HG03521 (cell line): ENCODE measurements around the gene SCN9A.
"Not testable (repeated sequence)": the region's sequence is repeated elsewhere in the genome, so short reads cannot be mapped to it uniquely, and the experiment has no call there.

Experiments used
- ATAC-seq: cut with Tn5 transposase; IDR thresholded peaks from one replicate; pipeline ENCODE4 v1.9.1; 2021; ENCODE audit warnings: mild to moderate bottlenecking, moderate library complexity; ENCODE audit not compliant: unreplicated experiment

The SCN9A gene

DNA sequence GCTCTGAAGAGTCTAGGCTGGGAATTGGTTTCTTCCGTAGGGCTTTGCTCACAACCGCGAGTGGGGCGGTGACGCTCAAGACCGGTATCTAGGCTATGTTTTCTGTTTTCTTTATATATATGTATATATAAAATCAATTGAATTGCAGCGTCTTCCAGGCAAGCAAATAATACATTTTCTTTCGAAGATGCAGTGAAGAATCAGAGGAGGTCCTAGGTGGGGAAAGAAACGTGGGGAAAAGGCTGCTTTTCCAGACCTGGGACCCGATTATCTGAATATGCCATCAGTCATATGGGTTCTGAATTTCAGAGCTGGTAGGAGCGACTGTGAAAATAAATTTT, 714 bp upstream of the SCN9A start:
- ATAC-seq, result no peak

DNA sequence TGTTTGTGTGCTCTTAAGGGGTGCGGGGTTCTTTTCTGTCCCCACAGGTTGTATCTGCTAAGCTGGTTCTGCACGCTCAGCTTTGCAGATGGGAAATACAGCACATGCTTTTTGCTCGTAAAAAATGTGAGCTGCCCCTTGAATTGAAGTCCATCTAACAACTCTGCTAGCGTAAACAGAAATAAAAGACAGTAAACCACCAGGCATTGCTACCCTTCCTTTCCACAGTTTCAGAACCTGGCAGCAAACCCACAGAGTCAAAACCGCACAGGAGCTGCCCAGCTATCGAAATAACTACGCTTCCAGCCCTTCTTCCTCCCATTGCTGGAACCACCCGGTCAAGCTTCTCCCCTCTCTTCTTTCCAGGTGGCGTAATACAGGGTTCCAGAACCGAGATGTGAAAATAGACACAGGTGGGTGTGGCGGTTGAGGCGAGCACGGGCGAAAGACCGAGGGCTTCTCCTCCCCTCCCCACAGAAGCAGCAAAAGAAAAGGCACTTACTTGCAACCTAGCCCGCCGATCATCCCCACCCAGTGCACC, 479 bp downstream of the SCN9A start:
- ATAC-seq, result no peak

DNA sequence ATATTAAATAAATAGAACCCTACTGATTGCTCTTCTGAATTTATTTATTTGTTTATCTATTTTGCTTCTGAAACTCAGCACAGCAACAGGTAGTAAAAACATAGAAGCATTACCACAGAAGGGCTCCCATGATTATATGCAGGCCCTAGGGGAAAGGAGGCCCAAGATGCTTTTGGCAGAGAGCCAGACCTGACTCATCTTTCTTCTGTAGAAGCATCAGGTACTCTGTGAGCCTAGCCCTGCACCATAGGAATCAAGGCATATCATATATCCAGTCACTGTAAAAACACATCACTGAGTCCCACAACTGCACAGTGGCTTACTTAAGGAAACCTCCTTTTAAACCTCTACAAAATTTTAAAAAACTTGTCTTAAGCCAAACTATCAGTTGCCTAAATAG, 1.8 kb downstream of the SCN9A start:
- ATAC-seq, result no peak

- no peak for ATAC-seq
These were observed 2.2 kb downstream of the SCN9A start for GRCh38 chr2:166373539-166373938.

DNA sequence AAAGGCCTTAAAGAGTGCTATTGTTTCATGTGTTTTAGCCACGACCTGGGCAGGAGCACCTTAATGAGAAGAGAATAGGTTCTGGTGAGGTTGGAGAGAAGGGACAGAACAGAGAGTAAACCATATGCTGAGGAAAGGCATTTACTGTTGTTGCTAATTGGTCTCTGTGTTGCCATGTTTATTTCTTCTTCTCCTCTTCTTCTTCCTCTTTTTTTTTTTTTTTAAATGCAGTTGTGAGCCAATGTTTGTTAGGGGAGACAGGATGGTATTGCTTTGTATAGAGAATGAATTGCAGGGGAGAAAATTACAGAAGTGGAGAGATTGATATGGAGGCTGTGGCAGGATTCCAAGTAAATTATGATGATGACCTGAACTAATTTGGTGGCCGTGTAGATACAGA, 2.6 kb downstream of the SCN9A start:
- ATAC-seq, result no peak

- no peak for ATAC-seq
These were observed 3.7 kb downstream of the SCN9A start for GRCh38 chr2:166372046-166372445.

- ATAC-seq, result no peak
These were observed 9.8 kb downstream of the SCN9A start for GRCh38 chr2:166365803-166366420.

GRCh38 chr2:166365239-166365638, 10.5 kb downstream of the SCN9A start:
- ATAC-seq, result no peak

DNA sequence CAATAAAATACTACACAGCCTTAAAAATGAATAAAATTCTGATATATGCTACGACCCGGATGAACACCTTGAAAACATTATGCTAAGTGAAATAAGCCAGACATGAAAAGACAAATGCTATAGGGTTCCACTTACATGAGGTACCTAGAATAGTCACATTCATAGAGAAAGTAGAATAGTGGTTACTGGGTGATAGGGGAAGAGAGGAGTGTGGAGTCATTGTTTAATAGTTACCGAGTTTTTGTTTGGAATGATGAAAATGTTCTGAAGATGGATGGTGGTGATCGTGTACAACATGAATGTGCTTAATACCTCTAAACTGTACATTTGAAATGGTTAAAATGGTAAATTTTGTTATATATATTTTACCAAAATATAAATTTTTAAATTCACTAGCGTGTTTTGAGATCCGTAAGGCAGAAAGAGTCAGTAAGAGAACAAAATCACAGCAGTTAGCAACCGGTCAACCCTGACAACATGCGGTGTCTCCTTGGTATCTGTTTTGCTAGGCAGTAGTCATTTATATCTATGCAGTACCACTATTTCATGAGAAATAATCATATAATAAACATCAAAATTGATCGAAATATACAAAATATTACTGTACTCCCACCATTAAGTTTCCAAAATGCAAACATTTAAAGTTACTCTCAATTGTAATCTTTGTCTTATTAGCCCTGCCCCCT, 11.1 kb downstream of the SCN9A start:
- ATAC-seq, result no peak

DNA sequence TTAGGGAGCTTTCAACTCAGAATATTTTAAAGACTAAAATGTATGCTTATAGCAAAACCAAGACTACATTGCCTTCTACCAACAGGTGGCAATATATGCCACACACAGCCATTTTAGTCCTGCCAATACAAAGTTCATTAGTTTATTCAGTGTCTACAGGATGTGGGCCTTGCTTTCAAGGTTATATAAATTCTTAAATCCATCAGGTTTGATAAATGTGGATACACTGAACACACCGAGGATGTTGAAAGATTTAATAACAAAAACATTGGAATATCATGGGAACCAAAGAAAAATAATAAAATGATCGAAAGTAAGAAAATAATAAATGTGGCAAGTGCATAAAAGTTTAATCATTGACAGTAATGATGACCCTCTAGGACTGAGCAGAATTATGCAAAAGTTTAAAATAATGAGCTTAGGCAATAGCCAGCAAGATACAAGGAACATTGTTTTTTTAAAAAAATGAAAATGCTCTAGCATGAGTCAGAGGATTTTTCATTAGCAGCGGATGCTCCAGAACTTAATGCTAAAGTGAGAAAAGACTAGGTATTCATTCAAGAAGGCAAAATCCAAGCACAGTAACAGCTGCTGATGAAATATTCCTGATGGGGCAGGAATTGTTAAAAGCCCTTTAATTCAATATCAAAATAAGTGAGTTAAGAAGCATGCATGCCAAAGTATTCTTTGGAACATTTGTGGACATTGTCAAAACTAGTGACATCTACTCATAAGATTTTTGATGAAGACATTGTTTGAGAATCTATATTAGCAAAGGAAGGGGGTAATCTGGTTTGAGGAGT, 14.2 kb downstream of the SCN9A start:
- no peak for ATAC-seq

GRCh38 chr2:166360906-166361305, 14.8 kb downstream of the SCN9A start:
- ATAC-seq, result no peak

DNA sequence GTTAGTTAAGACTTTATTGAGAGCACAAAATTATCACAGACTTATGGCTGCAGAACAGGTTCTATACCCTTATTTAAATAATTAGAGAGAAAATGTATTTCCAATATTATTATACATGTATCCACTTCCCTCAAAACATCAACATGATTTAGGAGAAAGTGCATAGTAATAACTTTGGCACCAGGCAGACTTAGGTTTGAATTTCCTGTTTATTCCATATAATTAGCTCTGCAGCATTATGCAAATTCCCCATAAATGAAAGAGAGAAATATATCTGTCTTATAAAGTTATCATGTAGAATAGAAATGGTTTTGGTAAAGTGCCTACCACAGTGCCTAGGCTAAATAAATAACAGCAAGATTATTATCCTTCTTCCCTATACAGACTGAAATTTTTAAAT, 15.3 kb downstream of the SCN9A start:
- no peak for ATAC-seq

GRCh38 chr2:166357950-166358321, 17.8 kb downstream of the SCN9A start:
- not testable (repeated sequence) for ATAC-seq

DNA sequence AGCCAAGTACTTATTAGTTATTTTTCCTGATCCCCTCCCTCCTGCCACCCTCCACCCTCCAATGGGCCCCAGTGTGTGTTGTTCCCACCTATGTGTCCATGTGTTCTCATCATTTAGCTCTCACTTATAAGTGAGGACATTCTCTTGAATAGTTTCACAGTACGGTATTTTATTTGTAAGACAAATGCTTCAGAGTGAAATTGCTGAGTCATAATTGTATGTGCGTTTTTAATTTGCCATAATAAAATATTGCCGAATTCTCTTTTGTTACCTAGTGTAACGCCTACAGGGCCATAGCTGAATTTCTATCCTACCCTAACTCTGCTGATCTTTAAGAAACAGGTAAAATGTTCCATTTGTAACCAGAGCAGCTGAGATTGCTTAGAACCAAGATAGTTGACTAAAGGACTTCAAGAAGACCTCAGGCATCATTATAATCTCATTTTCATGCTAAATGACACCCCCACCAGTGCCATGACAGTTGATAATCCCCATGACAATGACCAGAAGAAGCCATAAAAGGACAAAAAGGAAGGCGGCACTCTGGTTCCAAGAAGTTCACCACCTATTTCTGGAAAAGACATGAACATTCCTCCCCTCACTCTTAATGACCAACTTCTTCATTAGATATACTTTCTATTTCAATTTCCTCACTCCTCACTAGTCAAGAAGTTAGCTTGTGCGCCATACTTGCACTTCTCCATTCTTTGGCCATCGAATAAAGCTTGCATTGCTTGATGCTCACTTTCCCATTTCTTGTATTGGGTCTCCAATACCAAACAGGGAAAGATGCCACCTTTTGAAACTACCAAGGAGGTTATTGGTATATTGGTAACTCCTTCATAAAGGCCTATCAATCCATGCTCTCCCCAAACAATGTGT, 18.4 kb downstream of the SCN9A start:
- ATAC-seq, result no peak

- ATAC-seq, result no peak
These were observed 24.4 kb downstream of the SCN9A start for GRCh38 chr2:166351319-166351718.

GRCh38 chr2:166350525-166350924, 25.2 kb downstream of the SCN9A start:
- ATAC-seq, result no peak

GRCh38 chr2:166344286-166345113, 31.2 kb downstream of the SCN9A start:
- no peak for ATAC-seq

DNA sequence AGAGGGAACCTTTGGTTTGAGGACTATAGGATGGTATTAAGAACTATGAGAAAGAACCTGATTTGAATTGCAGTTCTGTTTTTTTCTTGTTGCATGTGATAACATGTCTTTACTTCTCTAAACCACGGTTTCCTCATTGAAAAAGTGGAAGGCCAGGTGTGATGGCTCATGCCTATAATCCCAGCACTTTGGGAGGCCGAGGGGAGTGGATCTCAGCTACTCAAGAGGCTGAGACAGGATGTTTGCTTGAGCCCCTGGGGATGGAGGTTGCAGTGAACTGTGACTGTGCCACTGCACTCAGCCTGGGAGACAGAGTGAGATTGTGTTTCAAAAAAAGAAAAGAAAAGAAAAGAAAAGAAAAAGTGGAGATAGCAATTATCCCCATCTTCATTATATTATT, 32.3 kb downstream of the SCN9A start:
- no peak for ATAC-seq

DNA sequence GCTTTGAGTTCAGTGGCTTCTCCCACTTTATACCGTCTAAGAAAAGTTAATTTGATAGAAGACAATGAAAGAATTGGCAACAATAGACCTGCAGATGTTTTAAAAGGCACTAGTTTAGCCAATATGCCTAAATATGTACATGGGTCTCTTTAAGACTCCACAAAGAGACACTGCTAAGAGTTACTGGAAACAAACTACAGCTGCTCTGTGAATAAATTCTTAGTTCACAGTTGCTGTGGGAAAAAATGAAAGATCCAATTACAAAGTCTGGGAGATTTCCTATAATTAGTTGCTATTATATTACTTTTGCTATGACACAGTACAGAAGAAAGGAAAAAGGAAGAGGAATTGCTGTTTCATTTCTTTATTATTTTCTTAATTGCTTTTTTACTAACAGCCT, 34.3 kb downstream of the SCN9A start:
- no peak for ATAC-seq

DNA sequence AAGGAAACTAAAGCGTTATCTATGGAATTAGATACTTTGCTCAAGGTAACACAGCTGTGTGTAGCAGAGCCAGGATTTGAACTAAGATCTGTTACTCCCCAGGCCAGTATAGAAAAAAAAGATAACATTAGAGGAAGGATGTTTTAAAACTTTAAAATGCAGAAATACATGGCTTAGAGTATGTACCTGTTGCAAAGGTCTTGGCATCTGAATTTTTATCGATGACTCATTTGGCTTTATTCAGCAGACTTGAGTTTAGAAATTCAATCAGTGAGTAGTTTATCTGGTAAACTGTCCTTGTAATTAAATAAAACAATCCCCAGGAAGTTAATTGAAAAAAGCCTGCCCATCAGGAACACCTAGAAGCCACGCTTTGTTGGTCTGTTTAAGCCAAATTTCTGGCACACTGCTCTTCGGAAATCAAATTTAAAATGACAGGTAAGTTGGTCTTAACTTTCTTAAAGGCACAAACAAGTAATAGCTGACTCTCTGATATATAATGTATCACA, 36.9 kb downstream of the SCN9A start:
- ATAC-seq, result no peak
